HG02798 (cell line): ENCODE measurements around the gene BBS9.
A peak's percentile ranks its signal among the peaks of the same experiment; 100 is the strongest.
"Not testable (repeated sequence)": the region's sequence is repeated elsewhere in the genome, so short reads cannot be mapped to it uniquely, and the experiment has no call there.

ENCODE experiments used
- ATAC-seq: cut with Tn5 transposase; IDR thresholded peaks from one replicate; pipeline ENCODE4 v1.9.1; 2021; ENCODE audit warnings: mild to moderate bottlenecking; ENCODE audit not compliant: unreplicated experiment, poor library complexity

BBS9 gene

GRCh38 chr7:33128990-33129805 is at the start of gene BBS9:
BBS9 (plus strand) TSS chr7:33129564; CDS start chr7:33146253, 16,689 bp downstream.
- ATAC-seq, result peak; percentile 99

GRCh38 chr7:33079763-33080690 is 49.3 kb upstream of the BBS9 start:
- no peak for ATAC-seq

GRCh38 chr7:33087356-33087755 is 42.0 kb upstream of the BBS9 start:
- ATAC-seq, result no peak

GRCh38 chr7:33087858-33088257 is 41.5 kb upstream of the BBS9 start:
- no peak for ATAC-seq

- ATAC-seq, result no peak
These were observed 40.2 kb upstream of the BBS9 start for GRCh38 chr7:33089142-33089541.

- no peak for ATAC-seq
These were observed 38.2 kb upstream of the BBS9 start for GRCh38 chr7:33091111-33091531.

GRCh38 chr7:33091641-33092191 is 37.6 kb upstream of the BBS9 start:
- ATAC-seq, result no peak

- no peak for ATAC-seq
These were observed 36.1 kb upstream of the BBS9 start for GRCh38 chr7:33093266-33093665.

GRCh38 chr7:33094745-33095275 is 34.6 kb upstream of the BBS9 start:
- not testable (repeated sequence) for ATAC-seq

- ATAC-seq, result no peak
These were observed 30.0 kb upstream of the BBS9 start for GRCh38 chr7:33099154-33099940.

- no peak for ATAC-seq
These were observed 28.6 kb upstream of the BBS9 start for GRCh38 chr7:33100770-33101169.

GRCh38 chr7:33101906-33102305 is 27.5 kb upstream of the BBS9 start:
- no peak for ATAC-seq

- ATAC-seq, result peak; percentile 37
These were observed 22.0 kb upstream of the BBS9 start for GRCh38 chr7:33107136-33108066.

GRCh38 chr7:33108554-33109004 is 20.8 kb upstream of the BBS9 start:
- ATAC-seq, result no peak

GRCh38 chr7:33109005-33109757 is 20.2 kb upstream of the BBS9 start, which contains the start of gene RP9:
RP9 (minus strand) TSS chr7:33109404; CDS start chr7:33109372, 32 bp downstream.
- ATAC-seq, result peak; percentile 88

- no peak for ATAC-seq
These were observed 19.6 kb upstream of the BBS9 start for GRCh38 chr7:33109758-33110238.

- no peak for ATAC-seq
These were observed 17.8 kb upstream of the BBS9 start for GRCh38 chr7:33111614-33112013.

GRCh38 chr7:33114976-33115375 is 14.4 kb upstream of the BBS9 start:
- no peak for ATAC-seq
